Cardiac muscle cell (in vitro differentiated cells and primary cell): ENCODE data around the gene MAP3K7. TPM values are rescaled to one million over a fixed set of nuclear protein-coding genes. Genes with fewer than 3 reads are reported as not detected.

Source experiments
- DNase-seq, 2 donors: peaks; one replicate each; pipeline versions ENCODE4 v3.0.0 to v3.0.0-alpha.2; 2010 to 2017; ENCODE audit warnings: low read depth in 1 of 2, low spot score in 1 of 2
- H3K27ac ChIP-seq: fragments of 200-600 bp; sonication (generic); 2 replicates; pipeline ENCODE4 v1.5.1; 2016
- H3K27me3 ChIP-seq: fragments of 200-600 bp; sonication (generic); 2 replicates; pipeline ENCODE4 v1.6.0; 2016; ENCODE audit warnings: control low read depth
- H3K36me3 ChIP-seq: fragments of 200-600 bp; sonication (generic); 2 replicates; pipeline ENCODE4 v1.5.1; 2016; ENCODE audit warnings: control low read depth
- H3K4me1 ChIP-seq: fragments of 200-600 bp; sonication (generic); 2 replicates; pipeline ENCODE4 v1.8.1; 2017; ENCODE audit warnings: low read depth, mild to moderate bottlenecking, mixed run types
- H3K4me3 ChIP-seq: fragments of 200-600 bp; sonication (generic); 2 replicates; pipeline ENCODE4 v1.5.1; 2016; ENCODE audit warnings: mild to moderate bottlenecking
- H3K9me3 ChIP-seq: fragments of 200-600 bp; sonication (generic); 2 replicates; pipeline ENCODE4 v1.5.1; 2017; ENCODE audit warnings: low read depth, mild to moderate bottlenecking, control low read depth
- CTCF ChIP-seq: IDR thresholded peaks from 2 replicates; pipeline ENCODE4 v1.5.1; 2012; ENCODE audit warnings: low read depth, mild to moderate bottlenecking, low read length
- polyA plus RNA-seq: library from polyadenylated mRNA; unstranded; fragments of >200 nt; fragmentation: Nextera tagmentation; extraction: Ambion mirVana; gene quantifications from 2 replicates; pipeline ENCODE4 v1.2.1, GENCODE V29; 2016
- total RNA-seq: library from RNA; depleted of rRNA; stranded (reverse); fragments of >200 nt; gene quantifications from 2 replicates; pipeline ENCODE4 v1.2.3, GENCODE V29; 2016

MAP3K7 gene
- total and polyA plus RNA-seq, 2 experiments from 2014 or later: 31.9 to 37.6 TPM

DNA sequence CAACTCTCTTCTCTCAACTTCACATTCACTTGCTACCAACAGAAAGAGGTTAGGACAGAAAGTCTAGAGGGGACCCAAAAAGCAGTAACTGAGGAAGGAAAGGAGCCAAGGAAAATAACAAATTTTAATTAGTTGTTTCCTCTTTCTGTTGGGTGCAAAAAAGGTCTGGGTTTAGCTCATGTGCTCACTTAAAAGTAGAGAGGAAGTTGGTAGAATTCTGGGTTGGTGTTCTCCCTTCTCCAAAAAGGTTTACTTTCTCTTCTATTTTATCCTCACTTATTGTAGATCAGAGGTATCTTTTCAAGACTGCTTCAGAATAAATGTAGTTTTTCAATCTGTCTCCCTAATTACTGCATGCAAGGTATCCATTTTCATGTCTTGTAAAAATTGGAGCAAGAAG is 42.8 kb downstream of the MAP3K7 start:
- Histone ChIP-seq H3K4me3 (no peak overlapping the region), H3K9me3 (no peaks in the 10 kb centered on the region), H3K36me3 (peaks cover 50% of the 10 kb centered on the region), H3K4me1 (peaks cover 1% of the 10 kb centered on the region), H3K27me3 (no peaks in the 10 kb centered on the region), H3K27ac (no peak overlapping the region)
- DNase-seq: no peak
- TF ChIP-seq CTCF: no peak

DNA sequence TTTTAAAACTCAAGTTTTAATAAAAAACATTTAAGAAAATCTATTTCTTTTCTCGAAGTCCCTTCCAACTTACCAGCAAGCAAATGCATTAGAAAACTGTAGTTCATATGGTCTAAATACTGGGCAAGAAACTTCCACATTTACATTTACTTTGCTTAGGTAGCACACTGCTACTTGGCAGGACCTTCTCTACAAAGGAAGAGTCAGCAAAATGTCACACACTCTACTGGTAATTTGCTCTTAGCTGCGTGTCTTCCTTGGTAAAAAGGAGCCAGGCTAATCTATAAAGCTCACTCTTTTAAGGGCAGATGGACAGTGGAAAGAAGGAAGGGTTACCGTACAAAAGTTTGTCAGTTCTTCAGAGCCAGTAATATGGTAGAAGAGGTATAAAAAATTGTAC is 45.7 kb downstream of the MAP3K7 start:
- TF ChIP-seq CTCF: no peak
- no peak for DNase-seq
- Histone ChIP-seq H3K9me3 (no peaks in the 10 kb centered on the region), H3K27me3 (no peaks in the 10 kb centered on the region), H3K4me3 (no peak overlapping the region), H3K36me3 (peaks cover 22% of the 10 kb centered on the region), H3K27ac (peak overlapping the region; percentile 19), H3K4me1 (peaks cover 30% of the 10 kb centered on the region)

GRCh38 chr6:90538278-90539046 is 48.4 kb downstream of the MAP3K7 start:
- Histone ChIP-seq H3K36me3 (peaks cover 9% of the 10 kb centered on the region), H3K4me3 (no peak overlapping the region), H3K27ac (peak overlapping the region; percentile 77), H3K27me3 (no peaks in the 10 kb centered on the region), H3K9me3 (no peaks in the 10 kb centered on the region), H3K4me1 (peaks cover 34% of the 10 kb centered on the region)
- peak; percentile 23 to 67 for DNase-seq
- no peak for TF ChIP-seq CTCF

GRCh38 chr6:90537723-90538258 is 49.1 kb downstream of the MAP3K7 start:
- no peaks in the 10 kb centered on the region for H3K27me3 ChIP-seq
- peak; percentile 7 to 43 for DNase-seq
- H3K27ac ChIP-seq: peak overlapping the region; percentile 77
- peaks cover 9% of the 10 kb centered on the region for H3K36me3 ChIP-seq
- H3K4me1 ChIP-seq: peaks cover 34% of the 10 kb centered on the region
- no peak overlapping the region for H3K4me3 ChIP-seq
- no peaks in the 10 kb centered on the region for H3K9me3 ChIP-seq
- TF ChIP-seq CTCF: no peak

- Histone ChIP-seq H3K9me3 (no peaks in the 10 kb centered on the region), H3K4me3 (no peak overlapping the region), H3K4me1 (peaks cover 34% of the 10 kb centered on the region), H3K27ac (peak overlapping the region; percentile 77), H3K36me3 (peaks cover 9% of the 10 kb centered on the region), H3K27me3 (no peaks in the 10 kb centered on the region)
- DNase-seq: peak in 1 of 2 donors; percentile 73
- no peak for TF ChIP-seq CTCF
These were observed 49.8 kb downstream of the MAP3K7 start for GRCh38 chr6:90537027-90537426.
